GM06990 (cell line): ENCODE measurements around the gene DENND2C.

Experiments
- DNase-seq: peaks from one replicate; pipeline ENCODE4 v3.0.0-alpha.2; 2011; ENCODE audit not compliant: insufficient read length; ENCODE audit errors: extremely low read depth
- H3K27me3 ChIP-seq: replicated peaks from 2 replicates; pipeline ENCODE4 v1.6.0; 2011; ENCODE audit warnings: low read length; ENCODE audit not compliant: control insufficient read depth, insufficient read depth
- H3K36me3 ChIP-seq: 2 replicates; pipeline ENCODE4 v1.5.1; 2011; ENCODE audit warnings: low read length; ENCODE audit not compliant: control insufficient read depth, insufficient read depth
- H3K4me3 ChIP-seq: replicated peaks from 2 replicates; pipeline ENCODE4 v1.5.1; 2011; ENCODE audit warnings: low read depth, mild to moderate bottlenecking, control low read depth, low read length
- TF ChIP-seq, protein P1 (sequence below): IDR thresholded peaks from 2 replicates; pipeline ENCODE4 v1.5.1; 2011; ENCODE audit warnings: low read length, control low read depth, mild to moderate bottlenecking, inconsistent platforms; ENCODE audit not compliant: insufficient read depth, poor library complexity, severe bottlenecking

Gene DENND2C

GRCh38 chr1:114610546-114611245 is 59.2 kb downstream of the DENND2C start:
- DNase-seq: no peak
- TF ChIP-seq, protein P1, sequence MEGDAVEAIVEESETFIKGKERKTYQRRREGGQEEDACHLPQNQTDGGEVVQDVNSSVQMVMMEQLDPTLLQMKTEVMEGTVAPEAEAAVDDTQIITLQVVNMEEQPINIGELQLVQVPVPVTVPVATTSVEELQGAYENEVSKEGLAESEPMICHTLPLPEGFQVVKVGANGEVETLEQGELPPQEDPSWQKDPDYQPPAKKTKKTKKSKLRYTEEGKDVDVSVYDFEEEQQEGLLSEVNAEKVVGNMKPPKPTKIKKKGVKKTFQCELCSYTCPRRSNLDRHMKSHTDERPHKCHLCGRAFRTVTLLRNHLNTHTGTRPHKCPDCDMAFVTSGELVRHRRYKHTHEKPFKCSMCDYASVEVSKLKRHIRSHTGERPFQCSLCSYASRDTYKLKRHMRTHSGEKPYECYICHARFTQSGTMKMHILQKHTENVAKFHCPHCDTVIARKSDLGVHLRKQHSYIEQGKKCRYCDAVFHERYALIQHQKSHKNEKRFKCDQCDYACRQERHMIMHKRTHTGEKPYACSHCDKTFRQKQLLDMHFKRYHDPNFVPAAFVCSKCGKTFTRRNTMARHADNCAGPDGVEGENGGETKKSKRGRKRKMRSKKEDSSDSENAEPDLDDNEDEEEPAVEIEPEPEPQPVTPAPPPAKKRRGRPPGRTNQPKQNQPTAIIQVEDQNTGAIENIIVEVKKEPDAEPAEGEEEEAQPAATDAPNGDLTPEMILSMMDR: no peak
- no peaks in the 10 kb centered on the region for H3K27me3 ChIP-seq

DNA sequence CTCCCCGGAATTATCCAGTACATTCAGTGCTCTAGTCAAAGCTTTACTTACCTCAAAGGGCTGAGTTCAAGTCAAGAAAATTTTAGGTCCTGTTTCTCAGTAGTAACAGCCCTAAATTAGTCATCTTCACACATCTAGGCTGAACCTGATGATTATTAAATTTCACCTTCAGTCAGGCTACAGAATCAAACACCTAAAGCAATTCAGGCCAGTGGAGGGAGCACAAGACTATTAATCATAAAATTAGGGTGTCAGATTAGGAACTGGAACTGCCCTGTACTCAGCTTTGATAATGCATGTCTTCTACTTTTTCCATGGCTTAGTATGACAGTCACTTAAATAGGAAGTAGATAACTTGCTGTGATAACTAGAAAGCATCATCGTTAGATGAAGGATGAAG is 60.0 kb downstream of the DENND2C start:
- DNase-seq: no peak
- Histone ChIP-seq H3K36me3 (no peaks in the 10 kb centered on the region), H3K4me3 (no peak overlapping the region), H3K27me3 (no peaks in the 10 kb centered on the region)
- TF ChIP-seq, protein P1: peak; percentile 4

More at GRCh38 chr1:114610546-114611245, 59.2 kb downstream of the DENND2C start:
- Histone ChIP-seq H3K4me3 (no peak overlapping the region), H3K36me3 (no peaks in the 10 kb centered on the region)

- TF ChIP-seq, protein P1: no peak
- Histone ChIP-seq H3K4me3 (no peak overlapping the region), H3K36me3 (no peaks in the 10 kb centered on the region), H3K27me3 (no peaks in the 10 kb centered on the region)
- DNase-seq: no peak
These were observed 60.8 kb downstream of the DENND2C start for GRCh38 chr1:114609026-114609425.

DNA sequence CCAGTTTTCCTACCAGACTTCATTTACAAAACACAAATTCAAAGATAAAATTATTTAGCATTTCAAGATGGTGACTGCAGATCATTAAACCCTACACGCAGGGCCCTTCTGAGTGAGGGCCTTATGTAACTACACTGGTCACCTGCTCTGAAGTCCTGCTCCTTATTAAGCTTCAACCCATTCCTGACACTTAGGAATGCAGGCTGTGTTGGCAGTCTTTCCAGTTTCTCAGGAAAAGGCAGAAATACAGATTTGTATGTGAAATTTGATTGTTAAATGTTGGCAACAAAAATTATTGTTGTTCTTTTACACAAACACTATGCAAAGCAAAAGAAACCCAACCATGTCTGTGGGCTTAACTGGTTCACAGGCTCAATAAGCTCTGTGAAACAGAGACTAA is 62.6 kb downstream of the DENND2C start:
- Histone ChIP-seq H3K4me3 (no peak overlapping the region), H3K27me3 (no peaks in the 10 kb centered on the region), H3K36me3 (no peaks in the 10 kb centered on the region)
- no peak for DNase-seq
- TF ChIP-seq, protein P1: no peak

DNA sequence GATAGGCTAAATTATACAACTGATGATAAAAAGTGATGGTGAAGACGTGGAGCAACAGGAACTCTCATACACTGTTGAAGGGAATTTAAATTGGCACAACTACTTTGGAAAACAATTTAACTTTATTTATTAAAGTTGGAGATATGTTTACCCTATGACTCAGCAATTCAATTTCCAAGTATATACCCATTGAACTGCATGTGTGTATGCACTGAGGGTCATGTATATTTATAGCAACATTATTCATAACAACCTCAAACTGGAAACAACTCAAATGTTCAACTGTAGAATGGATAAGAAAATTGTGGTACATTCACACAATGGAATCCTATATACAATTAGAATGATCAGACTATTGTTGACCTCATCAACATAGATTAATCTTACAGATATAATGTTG is 71.9 kb downstream of the DENND2C start:
- H3K4me3 ChIP-seq: no peak overlapping the region
- no peak for DNase-seq
- TF ChIP-seq, protein P1: no peak
- H3K27me3 ChIP-seq: no peaks in the 10 kb centered on the region
- no peaks in the 10 kb centered on the region for H3K36me3 ChIP-seq

DNA sequence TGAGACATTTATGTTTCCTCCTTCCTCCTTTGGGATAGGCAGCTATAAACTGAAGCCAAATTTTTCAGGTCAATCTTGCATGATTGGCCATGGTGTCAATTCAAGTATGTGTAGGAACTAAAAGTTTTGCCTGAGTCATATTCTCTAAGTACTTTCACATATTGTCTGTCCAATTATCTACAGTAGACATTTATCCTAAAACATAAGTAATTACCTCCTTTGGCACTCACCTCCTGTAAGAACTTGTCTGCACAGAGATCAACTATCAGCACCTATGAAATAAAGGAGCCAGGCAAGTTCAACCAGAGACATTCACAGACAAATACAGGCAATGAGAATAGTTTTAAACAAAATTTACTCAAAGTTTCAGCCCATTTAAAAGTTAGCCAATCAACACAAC is 74.2 kb downstream of the DENND2C start:
- Histone ChIP-seq H3K4me3 (no peak overlapping the region), H3K36me3 (no peaks in the 10 kb centered on the region), H3K27me3 (no peaks in the 10 kb centered on the region)
- no peak for DNase-seq
- TF ChIP-seq, protein P1: no peak
